ENCODE results near the gene ZSCAN12.
"Not testable (repeated sequence)": the region's sequence is repeated elsewhere in the genome, so short reads cannot be mapped to it uniquely, and the experiment has no call there.

ZSCAN12 gene

DNA sequence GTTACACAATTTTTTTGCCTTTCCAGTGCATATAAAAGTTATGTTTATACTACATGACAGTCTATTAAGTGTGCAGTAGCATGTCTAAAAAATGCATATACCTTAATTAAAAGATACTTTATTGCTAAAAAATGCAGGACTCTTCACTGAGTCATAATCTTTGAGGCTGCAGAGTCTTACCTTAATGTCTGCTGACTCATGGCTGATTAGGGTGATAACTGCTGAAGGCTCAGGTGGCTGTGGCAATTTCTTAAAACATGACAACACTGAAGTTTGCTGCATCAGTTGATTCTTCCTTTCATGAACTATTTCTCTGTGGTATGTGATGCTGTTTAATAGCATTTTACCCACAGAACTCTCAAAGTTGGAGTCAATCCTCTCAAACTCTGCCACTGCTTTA, 24.6 kb upstream of the ZSCAN12 start:
- Histone ChIP-seq H3K27me3 (ENCODE audit: insufficient read depth, low read depth, severe bottlenecking) (no peaks in the 10 kb centered on the region), H3K9me3 (ENCODE audit: severe bottlenecking) (peaks cover 9% of the 10 kb centered on the region), H3K36me3 (no peaks in the 10 kb centered on the region; the same call in 1 of the 2 replicates), H3K27ac (no peak overlapping the region), H3K4me3 (ENCODE audit: low read depth, low read length) (no peak overlapping the region)
- TF ChIP-seq, protein P1, sequence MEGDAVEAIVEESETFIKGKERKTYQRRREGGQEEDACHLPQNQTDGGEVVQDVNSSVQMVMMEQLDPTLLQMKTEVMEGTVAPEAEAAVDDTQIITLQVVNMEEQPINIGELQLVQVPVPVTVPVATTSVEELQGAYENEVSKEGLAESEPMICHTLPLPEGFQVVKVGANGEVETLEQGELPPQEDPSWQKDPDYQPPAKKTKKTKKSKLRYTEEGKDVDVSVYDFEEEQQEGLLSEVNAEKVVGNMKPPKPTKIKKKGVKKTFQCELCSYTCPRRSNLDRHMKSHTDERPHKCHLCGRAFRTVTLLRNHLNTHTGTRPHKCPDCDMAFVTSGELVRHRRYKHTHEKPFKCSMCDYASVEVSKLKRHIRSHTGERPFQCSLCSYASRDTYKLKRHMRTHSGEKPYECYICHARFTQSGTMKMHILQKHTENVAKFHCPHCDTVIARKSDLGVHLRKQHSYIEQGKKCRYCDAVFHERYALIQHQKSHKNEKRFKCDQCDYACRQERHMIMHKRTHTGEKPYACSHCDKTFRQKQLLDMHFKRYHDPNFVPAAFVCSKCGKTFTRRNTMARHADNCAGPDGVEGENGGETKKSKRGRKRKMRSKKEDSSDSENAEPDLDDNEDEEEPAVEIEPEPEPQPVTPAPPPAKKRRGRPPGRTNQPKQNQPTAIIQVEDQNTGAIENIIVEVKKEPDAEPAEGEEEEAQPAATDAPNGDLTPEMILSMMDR (IDR thresholded peaks at IDR 0.05; ENCODE audit: low read depth, low read length): no peak
- DNase-seq: no peak

DNA sequence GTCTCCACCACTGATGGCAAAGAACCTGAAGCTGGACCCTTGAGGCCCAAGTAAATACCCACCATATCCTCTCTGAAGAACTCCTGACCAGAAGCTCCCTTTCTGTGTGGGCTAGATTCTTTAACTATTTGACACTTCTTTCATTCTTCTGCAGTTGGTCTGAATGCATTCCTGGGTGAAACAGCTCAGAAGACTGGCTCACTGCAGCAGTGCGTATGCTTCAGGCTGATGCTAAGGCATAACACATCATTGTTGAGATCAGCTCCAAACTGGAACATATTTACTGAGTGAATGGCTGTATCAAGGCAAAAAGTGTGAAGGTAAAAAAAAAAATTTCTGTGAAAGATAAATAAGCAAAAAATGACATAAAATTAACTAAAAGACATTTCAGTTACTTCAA, 24.0 kb upstream of the ZSCAN12 start:
- no peak overlapping the region for H3K4me3 ChIP-seq (ENCODE audit: low read depth, low read length)
- TF ChIP-seq, protein P1 (IDR thresholded peaks at IDR 0.05; ENCODE audit: low read depth, low read length): no peak
- no peak overlapping the region for H3K27ac ChIP-seq
- no peak for DNase-seq
- H3K9me3 ChIP-seq (ENCODE audit: severe bottlenecking): peaks cover 9% of the 10 kb centered on the region
- H3K36me3 ChIP-seq: no peaks in the 10 kb centered on the region; the same call in 1 of the 2 replicates
- no peaks in the 10 kb centered on the region for H3K27me3 ChIP-seq (ENCODE audit: insufficient read depth, low read depth, severe bottlenecking)

DNA sequence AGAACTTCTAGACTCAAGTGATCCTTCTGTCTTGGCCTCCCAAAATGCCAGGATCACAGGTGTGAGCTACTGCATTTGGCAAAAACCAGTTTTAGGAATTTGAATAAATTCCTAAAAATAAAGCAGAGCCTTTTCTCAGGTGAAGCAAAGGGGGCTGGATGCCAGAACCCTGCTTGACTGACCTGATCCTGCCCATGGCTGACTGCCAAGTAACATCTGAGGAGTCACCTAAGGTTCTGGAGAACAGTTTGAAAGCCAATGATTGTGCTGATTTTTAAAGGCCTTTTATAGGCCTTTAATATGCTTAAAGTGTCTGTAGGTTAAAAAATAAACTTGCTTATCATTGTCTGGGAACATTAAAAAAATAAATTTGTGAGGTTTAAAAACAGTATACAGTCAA, 14.1 kb upstream of the ZSCAN12 start:
- TF ChIP-seq, protein P1 (IDR thresholded peaks at IDR 0.05; ENCODE audit: low read depth, low read length): no peak
- Histone ChIP-seq H3K27ac (no peak overlapping the region), H3K4me3 (ENCODE audit: low read depth, low read length) (no peak overlapping the region), H3K36me3 (no peaks in the 10 kb centered on the region), H3K9me3 (ENCODE audit: severe bottlenecking) (no peaks in the 10 kb centered on the region), H3K27me3 (ENCODE audit: insufficient read depth, low read depth, severe bottlenecking) (no peaks in the 10 kb centered on the region)
- no peak for DNase-seq

DNA sequence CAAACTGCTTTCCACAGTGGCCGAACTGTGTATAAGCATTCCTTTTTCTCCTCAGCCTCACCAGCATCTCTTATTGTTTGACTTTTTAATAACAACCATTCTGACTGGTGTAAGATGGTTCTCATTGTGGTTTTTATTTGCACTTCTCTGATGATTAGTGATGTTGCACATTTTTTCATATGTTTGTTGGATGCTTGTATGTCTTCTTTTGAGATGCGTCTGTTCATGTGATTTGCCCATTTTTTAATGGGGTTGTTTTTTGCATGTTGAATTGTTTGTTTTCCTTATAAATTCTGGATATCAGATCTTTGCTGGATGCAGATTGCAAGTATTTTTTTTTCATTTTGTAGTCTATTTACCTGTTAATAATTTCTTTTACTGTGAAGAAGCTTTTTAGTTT, 11.2 kb upstream of the ZSCAN12 start:
- Histone ChIP-seq H3K36me3 (no peaks in the 10 kb centered on the region), H3K4me3 (ENCODE audit: low read depth, low read length) (no peak overlapping the region), H3K27ac (no peak overlapping the region), H3K9me3 (ENCODE audit: severe bottlenecking) (no peaks in the 10 kb centered on the region), H3K27me3 (ENCODE audit: insufficient read depth, low read depth, severe bottlenecking) (no peaks in the 10 kb centered on the region)
- DNase-seq: no peak
- TF ChIP-seq, protein P1 (IDR thresholded peaks at IDR 0.05; ENCODE audit: low read depth, low read length): no peak

DNA sequence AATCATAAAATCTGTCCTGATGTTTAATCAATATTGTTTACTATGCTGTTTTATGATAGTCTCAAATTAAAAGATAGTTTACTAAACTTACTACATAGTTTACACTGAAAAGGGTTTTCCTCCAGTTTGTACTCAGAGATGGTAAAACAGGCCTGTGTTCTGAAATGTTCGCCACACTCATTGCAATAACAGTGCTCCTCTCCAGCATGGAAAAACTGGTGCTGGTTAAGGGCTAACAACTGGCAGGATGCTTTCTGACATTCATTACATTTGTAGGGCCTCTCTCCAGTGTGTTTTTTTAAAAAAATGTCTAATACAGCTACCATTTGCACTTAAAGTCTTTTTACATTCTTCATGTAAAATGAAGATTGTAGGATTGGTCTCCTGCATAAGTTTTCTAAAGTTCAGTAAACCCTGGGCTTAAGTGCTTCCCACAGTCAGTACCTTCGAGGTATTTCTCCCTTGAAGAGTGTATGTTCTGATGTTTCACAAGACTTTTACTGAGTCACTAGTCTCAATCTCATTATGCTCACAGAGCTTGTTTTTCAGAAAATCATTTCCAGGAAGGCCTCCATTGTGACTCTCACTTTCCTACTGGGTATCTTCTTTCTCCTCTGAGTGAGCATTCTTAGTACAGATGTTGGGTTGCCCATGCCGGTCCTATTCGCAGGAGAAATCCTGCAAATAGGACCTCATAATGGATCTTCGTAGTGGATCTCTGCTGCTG, 8.7 kb upstream of the ZSCAN12 start:
- Histone ChIP-seq H3K27me3 (ENCODE audit: insufficient read depth, low read depth, severe bottlenecking) (no peaks in the 10 kb centered on the region), H3K27ac (no peak overlapping the region), H3K36me3 (no peaks in the 10 kb centered on the region), H3K9me3 (ENCODE audit: severe bottlenecking) (no peaks in the 10 kb centered on the region), H3K4me3 (ENCODE audit: low read depth, low read length) (no peak overlapping the region)
- no peak for DNase-seq
- TF ChIP-seq, protein P1 (IDR thresholded peaks at IDR 0.05; ENCODE audit: low read depth, low read length): no peak

DNA sequence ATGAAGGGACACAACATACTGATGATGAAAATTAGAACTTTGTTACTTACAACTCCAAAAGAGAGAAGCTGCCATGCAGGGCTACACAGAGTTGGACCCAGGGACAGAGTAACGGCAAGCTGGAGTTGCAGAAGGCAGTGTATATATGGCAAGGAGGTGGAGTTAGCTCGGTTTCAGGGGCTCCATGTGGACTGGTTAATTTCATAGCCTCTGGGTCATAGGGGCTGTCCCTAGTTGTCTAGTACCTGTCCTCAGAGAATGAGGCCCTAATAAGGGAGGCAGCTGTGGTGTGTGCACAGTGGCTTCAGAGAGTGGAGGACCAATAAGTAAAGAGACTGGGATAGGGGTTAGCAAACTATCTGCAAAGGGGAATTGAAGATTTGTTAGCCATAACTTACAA, 7.9 kb upstream of the ZSCAN12 start:
- no peaks in the 10 kb centered on the region for H3K27me3 ChIP-seq (ENCODE audit: insufficient read depth, low read depth, severe bottlenecking)
- no peaks in the 10 kb centered on the region for H3K36me3 ChIP-seq
- no peak for DNase-seq
- no peak overlapping the region for H3K4me3 ChIP-seq (ENCODE audit: low read depth, low read length)
- H3K27ac ChIP-seq: no peak overlapping the region
- TF ChIP-seq, protein P1 (IDR thresholded peaks at IDR 0.05; ENCODE audit: low read depth, low read length): no peak
- H3K9me3 ChIP-seq (ENCODE audit: severe bottlenecking): no peaks in the 10 kb centered on the region

DNA sequence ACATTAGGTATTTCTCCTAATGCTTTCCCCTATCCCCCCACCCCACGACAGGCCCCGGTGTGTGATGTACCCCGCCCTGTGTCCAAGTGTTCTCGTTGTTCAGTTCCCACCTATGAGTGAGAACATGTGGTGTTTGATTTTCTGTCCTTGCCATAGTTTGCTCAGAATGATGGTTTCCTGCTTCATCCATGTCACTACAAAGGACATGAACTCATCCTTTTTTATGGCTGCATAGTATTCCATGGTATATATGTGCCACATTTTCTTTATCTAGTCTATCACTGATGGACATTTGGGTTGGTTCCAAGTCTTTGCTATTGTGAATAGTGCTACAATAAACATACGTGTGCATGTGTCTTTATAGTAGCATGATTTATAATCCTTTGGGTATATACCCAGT, 4.4 kb upstream of the ZSCAN12 start:
- not testable (repeated sequence) for DNase-seq; H3K4me3 ChIP-seq (ENCODE audit: low read depth, low read length); H3K27ac ChIP-seq; H3K27me3 ChIP-seq (ENCODE audit: insufficient read depth, low read depth, severe bottlenecking); H3K9me3 ChIP-seq (ENCODE audit: severe bottlenecking); H3K36me3 ChIP-seq
